Panc1 (cell line): ENCODE results near the gene VWA8. TPM values are rescaled to one million over a fixed set of nuclear protein-coding genes. Genes with fewer than 3 reads are reported as not detected.

Experiments used
- ATAC-seq: fragments of 200-7000 bp; cut with Tn5 transposase; 2 replicates; pipeline ENCODE4 v1.9.1; 2020; ENCODE audit warnings: mild to moderate bottlenecking, moderate library complexity
- BruUV-seq: library from RNA; stranded (reverse); fragments of 400-500 nt; replicated peaks from 2 replicates; lab custom pipeline; 2021; lab: Mats Ljungman, UMichigan
- CTCF ChIA-PET: fragments of 300-600 bp; sonication (Branson Sonifier 250); formaldehyde crosslinking; loops from one replicate; lab custom pipeline; 2022; ENCODE audit warnings: antibody characterized with exemption; lab: Charles Lee
- POLR2A ChIA-PET: fragments of 300-600 bp; sonication (Branson Sonifier 250); formaldehyde crosslinking; loops from one replicate; lab custom pipeline; 2022; ENCODE audit warnings: antibody characterized with exemption; lab: Charles Lee
- DNase-seq: peaks from one replicate; pipeline ENCODE4 v3.0.0-alpha.2; 2010; ENCODE audit warnings: low read depth, low spot score
- H3K27ac ChIP-seq: 2 replicates; pipeline ENCODE4 v1.5.1; 2011; ENCODE audit warnings: mild to moderate bottlenecking, low read length, inconsistent platforms
- H3K27me3 ChIP-seq: fragments of 200-500 bp; sonication (Bioruptor generic); 2 replicates; pipeline ENCODE4 v1.6.0; 2014; ENCODE audit warnings: low read length, inconsistent platforms; ENCODE audit not compliant: control insufficient read depth, insufficient read depth
- H3K36me3 ChIP-seq: fragments of 200-500 bp; sonication (Bioruptor generic); 2 replicates; pipeline ENCODE4 v1.5.1; 2014; ENCODE audit warnings: inconsistent platforms, mild to moderate bottlenecking, low read length, moderate library complexity; ENCODE audit not compliant: control insufficient read depth, insufficient read depth
- H3K4me1 ChIP-seq: 2 replicates; pipeline ENCODE4 v1.5.1; 2011; ENCODE audit warnings: inconsistent platforms, mild to moderate bottlenecking, low read length, moderate library complexity; ENCODE audit not compliant: control insufficient read depth, insufficient read depth
- H3K4me3 ChIP-seq, 2 experiments: 2 replicates each; pipeline ENCODE4 v1.5.1; 2011 to 2012; ENCODE audit warnings: low read depth in 2 of 2, low read length in 2 of 2, mild to moderate bottlenecking in 2 of 2, inconsistent platforms in 1 of 2, moderate library complexity in 1 of 2
- H3K9me3 ChIP-seq: fragments of 200-500 bp; sonication (Bioruptor generic); 2 replicates; pipeline ENCODE4 v1.5.1; 2014; ENCODE audit warnings: low read depth, mild to moderate bottlenecking, inconsistent platforms, low read length, moderate library complexity; ENCODE audit not compliant: control insufficient read depth, insufficient read depth
- POLR2AphosphoS5 ChIP-seq: IDR thresholded peaks from 2 replicates; pipeline ENCODE4 v1.6.1; 2012; ENCODE audit warnings: mild to moderate bottlenecking, low read depth, low read length, moderate library complexity
- SIN3A ChIP-seq: IDR thresholded peaks from 2 replicates; pipeline ENCODE4 v1.6.1; 2012; ENCODE audit warnings: low read depth, mild to moderate bottlenecking, low read length, moderate library complexity, borderline replicate concordance; ENCODE audit not compliant: insufficient read depth
- TCF7L2 ChIP-seq: IDR thresholded peaks from 2 replicates; pipeline ENCODE4 v1.6.1; 2011; ENCODE audit warnings: mild to moderate bottlenecking, low read depth, low read length, inconsistent platforms
- in situ Hi-C: cut with HindIII; loops from 2 replicates; pipeline ENCODE4 v1.10.0; 2016; ENCODE audit warnings: low sequenced_read_pairs, low pct_unique_long_range_greater_than_20kb
- intact Hi-C: fragments of 100-400 bp; cut with micrococcal nuclease; formaldehyde crosslinking; loops from one replicate; pipeline ENCODE4 v1.10.0; 2022; ENCODE audit not compliant: unreplicated experiment
- total RNA-seq: library from RNA; stranded (reverse); gene quantifications from one replicate; pipeline ENCODE4 v1.2.1, GENCODE V29; 2021; ENCODE audit not compliant: unreplicated experiment
- TF ChIP-seq, protein P1 (sequence below): fragments of 450-650 bp; IDR thresholded peaks from 2 replicates; pipeline ENCODE4 v1.5.1; 2017; ENCODE audit warnings: mild to moderate bottlenecking
- TF ChIP-seq, protein P2 (sequence below), 2 experiments: IDR thresholded peaks; 2 replicates each; pipeline ENCODE4 v1.6.1; 2011 to 2012; ENCODE audit warnings: low read depth in 2 of 2, control low read depth in 1 of 2, low read length in 1 of 2, mild to moderate bottlenecking in 1 of 2, moderate library complexity in 1 of 2; ENCODE audit not compliant: insufficient read depth in 1 of 2

Gene VWA8
- total RNA-seq, 1 experiment from 2014 or later: 11.2 TPM

DNA sequence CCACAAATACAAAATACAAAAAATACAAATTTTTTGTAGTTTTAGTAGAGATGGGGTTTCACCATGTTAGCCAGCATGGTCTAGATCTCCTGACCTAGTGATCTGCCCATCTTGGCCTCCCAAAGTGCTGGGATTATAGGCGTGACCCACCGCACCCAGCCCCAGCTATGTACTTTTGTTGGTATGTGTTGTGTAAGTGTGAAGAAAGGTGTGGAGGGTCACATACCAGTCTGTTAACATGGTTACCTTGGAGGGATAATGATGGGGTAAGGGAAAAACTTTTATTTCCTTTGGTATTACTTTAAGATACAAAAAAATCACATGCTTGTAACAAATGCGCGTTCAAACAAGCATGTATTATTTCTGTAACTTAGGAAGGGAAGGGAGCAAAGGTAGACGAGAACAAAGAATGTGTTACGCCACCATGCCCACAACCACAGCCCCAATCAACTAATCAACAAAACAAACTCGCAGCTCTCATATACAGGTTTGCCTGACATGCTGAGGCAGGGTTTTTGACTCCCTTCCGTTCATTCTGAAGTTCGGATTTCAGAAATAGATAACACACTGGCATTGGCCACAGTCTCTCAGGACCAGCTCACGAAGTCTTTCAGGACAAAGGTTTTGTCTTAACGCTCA is 13.5 kb upstream of the VWA8 start:
- TF ChIP-seq, protein P1, sequence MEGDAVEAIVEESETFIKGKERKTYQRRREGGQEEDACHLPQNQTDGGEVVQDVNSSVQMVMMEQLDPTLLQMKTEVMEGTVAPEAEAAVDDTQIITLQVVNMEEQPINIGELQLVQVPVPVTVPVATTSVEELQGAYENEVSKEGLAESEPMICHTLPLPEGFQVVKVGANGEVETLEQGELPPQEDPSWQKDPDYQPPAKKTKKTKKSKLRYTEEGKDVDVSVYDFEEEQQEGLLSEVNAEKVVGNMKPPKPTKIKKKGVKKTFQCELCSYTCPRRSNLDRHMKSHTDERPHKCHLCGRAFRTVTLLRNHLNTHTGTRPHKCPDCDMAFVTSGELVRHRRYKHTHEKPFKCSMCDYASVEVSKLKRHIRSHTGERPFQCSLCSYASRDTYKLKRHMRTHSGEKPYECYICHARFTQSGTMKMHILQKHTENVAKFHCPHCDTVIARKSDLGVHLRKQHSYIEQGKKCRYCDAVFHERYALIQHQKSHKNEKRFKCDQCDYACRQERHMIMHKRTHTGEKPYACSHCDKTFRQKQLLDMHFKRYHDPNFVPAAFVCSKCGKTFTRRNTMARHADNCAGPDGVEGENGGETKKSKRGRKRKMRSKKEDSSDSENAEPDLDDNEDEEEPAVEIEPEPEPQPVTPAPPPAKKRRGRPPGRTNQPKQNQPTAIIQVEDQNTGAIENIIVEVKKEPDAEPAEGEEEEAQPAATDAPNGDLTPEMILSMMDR: no peak
- TF ChIP-seq TCF7L2 (no peak), SIN3A (no peak), POLR2AphosphoS5 (no peak)
- TF ChIP-seq, protein P2, sequence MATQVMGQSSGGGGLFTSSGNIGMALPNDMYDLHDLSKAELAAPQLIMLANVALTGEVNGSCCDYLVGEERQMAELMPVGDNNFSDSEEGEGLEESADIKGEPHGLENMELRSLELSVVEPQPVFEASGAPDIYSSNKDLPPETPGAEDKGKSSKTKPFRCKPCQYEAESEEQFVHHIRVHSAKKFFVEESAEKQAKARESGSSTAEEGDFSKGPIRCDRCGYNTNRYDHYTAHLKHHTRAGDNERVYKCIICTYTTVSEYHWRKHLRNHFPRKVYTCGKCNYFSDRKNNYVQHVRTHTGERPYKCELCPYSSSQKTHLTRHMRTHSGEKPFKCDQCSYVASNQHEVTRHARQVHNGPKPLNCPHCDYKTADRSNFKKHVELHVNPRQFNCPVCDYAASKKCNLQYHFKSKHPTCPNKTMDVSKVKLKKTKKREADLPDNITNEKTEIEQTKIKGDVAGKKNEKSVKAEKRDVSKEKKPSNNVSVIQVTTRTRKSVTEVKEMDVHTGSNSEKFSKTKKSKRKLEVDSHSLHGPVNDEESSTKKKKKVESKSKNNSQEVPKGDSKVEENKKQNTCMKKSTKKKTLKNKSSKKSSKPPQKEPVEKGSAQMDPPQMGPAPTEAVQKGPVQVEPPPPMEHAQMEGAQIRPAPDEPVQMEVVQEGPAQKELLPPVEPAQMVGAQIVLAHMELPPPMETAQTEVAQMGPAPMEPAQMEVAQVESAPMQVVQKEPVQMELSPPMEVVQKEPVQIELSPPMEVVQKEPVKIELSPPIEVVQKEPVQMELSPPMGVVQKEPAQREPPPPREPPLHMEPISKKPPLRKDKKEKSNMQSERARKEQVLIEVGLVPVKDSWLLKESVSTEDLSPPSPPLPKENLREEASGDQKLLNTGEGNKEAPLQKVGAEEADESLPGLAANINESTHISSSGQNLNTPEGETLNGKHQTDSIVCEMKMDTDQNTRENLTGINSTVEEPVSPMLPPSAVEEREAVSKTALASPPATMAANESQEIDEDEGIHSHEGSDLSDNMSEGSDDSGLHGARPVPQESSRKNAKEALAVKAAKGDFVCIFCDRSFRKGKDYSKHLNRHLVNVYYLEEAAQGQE (IDR thresholded peaks at IDR 0.05; ENCODE audit: insufficient read depth in 1 of 2, low read depth in 2 of 2, low read length in 1 of 2): no peak
- intact Hi-C loops: no loop called here
- ATAC-seq: no peak
- Histone ChIP-seq H3K36me3 (no peaks in the 10 kb centered on the region), H3K27me3 (no peaks in the 10 kb centered on the region), H3K9me3 (no peaks in the 10 kb centered on the region), H3K4me3 (no peak overlapping the region), H3K4me1 (no peaks in the 10 kb centered on the region), H3K27ac (no peak overlapping the region)
- CTCF ChIA-PET: no interaction called here
- in situ Hi-C loops: no loop called here
- DNase-seq: no peak
- POLR2A ChIA-PET: no interaction called here
- no TSS peak for BruUV-seq

DNA sequence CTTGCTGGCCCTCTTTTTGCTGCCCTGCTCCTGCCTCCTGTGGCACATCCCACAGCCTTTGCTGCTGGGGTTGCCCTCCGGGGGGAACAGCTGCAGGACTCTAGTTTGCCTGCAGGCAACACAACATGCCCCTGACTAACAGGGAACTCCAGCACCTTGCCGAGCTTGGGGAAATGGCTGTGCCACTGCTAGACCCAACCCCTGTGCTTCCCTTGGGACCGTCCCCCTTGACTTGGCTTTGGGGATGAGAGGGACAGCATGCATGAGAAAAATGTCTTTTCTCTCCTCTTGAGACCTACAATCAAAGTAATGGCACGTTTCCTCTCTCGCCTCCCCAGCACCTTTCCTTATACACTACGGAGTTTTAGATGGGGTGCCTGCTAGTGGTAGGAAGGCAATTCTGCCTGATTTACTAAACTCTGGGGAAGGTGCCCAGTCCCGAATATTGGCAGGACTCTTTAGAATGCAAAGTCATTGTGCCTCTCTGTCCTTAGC is 12.4 kb upstream of the VWA8 start:
- H3K4me1 ChIP-seq: no peaks in the 10 kb centered on the region
- in situ Hi-C loops: no loop called here
- H3K4me3 ChIP-seq: no peak overlapping the region
- POLR2A ChIA-PET: no interaction called here
- no peak overlapping the region for H3K27ac ChIP-seq
- no peak for TF ChIP-seq TCF7L2
- TF ChIP-seq POLR2AphosphoS5: no peak
- no peak for TF ChIP-seq SIN3A
- TF ChIP-seq, protein P2 (IDR thresholded peaks at IDR 0.05; ENCODE audit: insufficient read depth in 1 of 2, low read depth in 2 of 2, low read length in 1 of 2): no peak
- TF ChIP-seq, protein P1: no peak
- ATAC-seq: no peak
- CTCF ChIA-PET: no interaction called here
- no peaks in the 10 kb centered on the region for H3K36me3 ChIP-seq
- no peak for DNase-seq
- intact Hi-C loops: no loop called here
- no TSS peak for BruUV-seq
- no peaks in the 10 kb centered on the region for H3K27me3 ChIP-seq
- no peaks in the 10 kb centered on the region for H3K9me3 ChIP-seq
